Activated CD4-positive, alpha-beta T cell treated with anti-CD3 and anti-CD28 coated beads, Interleukin-2, amount 50 U/mL, for 48 hours (primary cell): ENCODE results near the gene NHSL2.
"Not testable (repeated sequence)": the region's sequence is repeated elsewhere in the genome, so short reads cannot be mapped to it uniquely, and the experiment has no call there.

Experiments used
- DNase-seq, 2 experiments: peaks; one replicate each; pipeline ENCODE4 v3.0.0-alpha.2; 2020

Gene NHSL2

GRCh38 chrX:72045552-72046277 is 135.1 kb downstream of the NHSL2 start:
- no peak for DNase-seq

- DNase-seq = no peak
Measured at GRCh38 chrX:72046447-72046846, 135.8 kb downstream of the NHSL2 start.

DNA sequence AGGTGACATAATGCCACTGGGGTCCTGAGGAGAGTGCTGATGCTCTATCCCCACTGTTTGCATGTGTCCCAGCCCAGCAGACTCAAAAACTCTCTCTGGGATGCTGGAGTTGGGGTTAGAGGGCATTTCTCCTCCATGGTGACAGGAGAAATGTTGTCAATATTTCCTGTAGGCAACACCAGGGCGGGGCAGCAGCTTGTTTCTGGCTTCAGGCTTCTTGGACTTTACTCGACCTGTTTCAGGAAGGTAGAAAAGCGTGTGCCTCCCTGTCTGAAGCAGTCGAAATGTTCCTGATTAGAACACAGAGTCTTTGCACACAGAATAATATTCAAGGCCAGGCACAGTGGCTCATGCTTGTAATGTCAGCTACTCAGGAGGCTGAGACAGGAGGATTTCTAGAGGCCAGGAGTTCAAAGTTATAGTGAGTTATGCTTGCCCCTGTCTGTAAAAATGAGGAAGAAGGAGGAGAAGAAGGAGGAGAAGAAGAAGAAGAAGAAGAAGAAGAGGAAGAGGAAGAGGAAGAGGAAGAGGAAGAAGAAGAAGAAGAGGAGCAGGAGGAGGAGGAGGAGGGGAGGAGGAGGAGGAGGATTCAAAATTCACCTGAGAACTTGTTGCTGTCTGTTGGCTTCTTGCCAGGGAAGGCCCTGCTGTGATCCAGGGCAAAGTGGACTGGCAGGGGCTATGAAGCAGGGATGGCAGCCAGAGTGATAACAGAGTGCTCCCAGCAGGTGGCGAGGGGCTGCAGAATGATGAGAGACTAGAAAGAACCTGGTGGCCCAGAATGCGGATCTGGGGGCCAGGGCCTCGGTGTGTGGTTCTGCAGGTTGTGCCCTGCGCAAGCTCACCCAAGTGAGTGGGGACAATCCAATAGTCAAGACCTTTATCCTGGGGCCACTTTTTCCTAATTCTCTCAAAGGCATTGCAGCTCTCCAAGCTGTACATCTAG is 138.1 kb downstream of the NHSL2 start:
- peak in 1 of 2 experiments; percentile 1 for DNase-seq

DNA sequence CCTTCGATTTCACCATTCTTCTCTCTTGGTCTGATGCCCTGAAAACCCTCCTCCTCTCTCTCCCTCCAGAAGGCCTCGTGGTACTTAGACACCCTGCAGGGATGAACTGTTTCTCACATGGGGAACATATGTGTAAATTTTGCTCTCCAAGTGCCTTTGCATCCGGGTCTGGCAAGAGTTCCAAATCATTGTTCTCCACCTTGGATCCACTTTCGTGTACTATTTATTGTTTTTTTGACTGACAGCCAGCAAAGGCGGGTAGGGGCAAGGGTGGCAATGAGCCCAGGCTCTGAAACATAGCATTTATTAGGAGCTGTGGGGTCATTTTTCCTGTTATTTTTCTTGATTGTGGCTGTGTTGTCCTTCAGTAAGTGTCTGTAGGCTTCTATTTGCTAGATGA is 139.4 kb downstream of the NHSL2 start:
- no peak for DNase-seq

DNA sequence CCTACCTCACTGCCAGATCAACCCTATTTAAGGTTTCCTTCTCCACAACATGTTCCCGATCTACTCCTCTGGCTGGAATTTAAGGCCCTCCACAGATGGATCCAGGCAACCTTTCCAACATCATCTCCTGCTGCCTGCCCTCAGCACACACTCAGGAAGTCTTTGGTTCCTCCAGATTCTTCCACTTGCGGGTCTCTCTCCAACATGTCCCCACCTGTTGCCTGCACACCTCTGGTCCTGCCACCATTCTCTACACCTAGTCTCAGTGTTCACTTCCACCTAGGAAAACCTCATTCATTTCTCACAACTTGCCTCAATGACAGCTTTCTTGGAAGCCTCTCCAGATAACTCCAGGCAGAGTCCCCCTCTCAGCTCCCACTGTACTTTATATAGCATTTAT is 140.9 kb downstream of the NHSL2 start:
- DNase-seq = no peak

DNA sequence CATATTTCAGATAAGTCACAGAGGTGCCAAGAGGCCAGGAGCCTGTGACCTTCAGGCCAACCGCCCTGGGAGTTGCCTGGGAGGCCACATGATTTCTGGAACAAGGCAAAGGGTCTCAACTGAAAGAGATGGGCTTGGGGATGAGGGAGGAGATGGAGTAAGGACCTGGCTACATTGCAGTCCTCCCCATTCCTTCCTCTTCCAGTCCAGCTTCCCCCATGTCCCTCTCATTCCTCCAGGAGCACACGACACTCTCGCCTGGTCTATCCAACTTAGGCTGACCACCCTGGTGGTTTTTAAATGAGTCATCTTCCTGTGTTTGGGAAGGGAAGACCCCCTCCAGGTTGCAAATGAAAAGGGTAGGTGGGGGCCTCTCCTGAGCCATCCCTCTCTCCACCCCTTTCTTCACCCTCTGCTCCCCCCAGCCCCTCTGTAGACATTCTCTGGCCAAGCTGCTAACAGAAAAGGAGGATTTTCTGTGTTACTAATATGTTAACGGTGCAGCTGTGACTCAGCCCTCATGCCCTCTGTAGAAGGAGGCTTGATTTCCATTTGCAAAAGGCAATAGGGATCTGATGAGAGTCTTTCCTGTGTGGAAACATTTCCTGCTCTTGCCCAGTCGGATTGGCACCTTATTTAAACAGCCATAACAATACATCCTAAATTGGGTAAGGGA is 141.9 kb downstream of the NHSL2 start:
- no peak for DNase-seq

DNA sequence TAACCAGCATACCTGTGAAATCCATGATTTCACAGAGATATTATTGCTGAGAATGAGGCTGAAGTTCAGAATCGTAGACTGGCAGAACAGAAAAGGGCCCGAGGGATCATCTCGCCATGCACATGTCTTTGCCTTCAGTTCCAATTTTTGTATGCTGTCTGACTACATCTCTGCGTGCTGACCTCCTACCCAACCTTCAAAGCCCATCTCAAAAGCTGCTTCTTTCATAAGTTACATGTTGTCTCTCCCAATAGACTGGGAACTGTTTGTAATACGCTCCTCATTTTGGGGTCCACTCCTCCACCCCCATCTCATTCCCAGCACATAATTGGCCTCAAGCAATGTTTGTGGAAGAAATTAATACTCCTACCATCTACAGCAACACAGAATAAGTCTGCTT is 142.9 kb downstream of the NHSL2 start:
- DNase-seq = no peak

DNA sequence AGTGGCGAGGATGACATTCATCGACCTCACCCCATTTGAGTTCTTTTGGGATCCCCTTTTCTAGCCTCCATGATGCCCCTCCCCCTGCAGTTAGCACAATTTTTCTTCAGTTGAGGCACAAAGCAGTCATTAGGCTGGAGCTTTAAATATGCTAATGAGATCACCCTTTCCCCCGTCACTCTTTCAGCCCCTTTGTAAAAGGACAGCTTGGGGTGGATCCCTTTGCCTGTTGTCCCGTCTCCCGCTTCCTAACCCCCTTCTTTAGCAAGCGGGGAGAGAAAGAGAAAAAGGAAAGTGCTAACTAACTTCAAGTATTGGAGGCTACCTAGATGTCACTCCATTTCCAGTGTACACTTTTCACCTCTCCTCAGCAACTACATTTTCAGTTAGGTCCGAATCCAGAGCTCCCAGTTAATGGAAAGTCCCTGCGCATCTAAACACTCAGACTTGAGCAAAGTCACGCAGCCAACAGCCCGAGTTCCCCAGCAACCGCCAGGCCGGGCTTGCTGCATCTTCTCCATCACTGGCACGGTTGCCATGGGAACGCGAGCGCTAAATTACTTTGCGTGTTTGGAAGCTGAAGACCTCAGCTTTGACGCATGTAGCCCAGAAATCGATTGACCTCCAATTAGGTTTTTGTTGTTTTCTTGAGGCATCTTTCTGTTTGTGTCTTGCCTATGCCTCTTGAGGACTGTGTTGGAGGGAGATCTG is 144.3 kb downstream of the NHSL2 start:
- DNase-seq = no peak

GRCh38 chrX:72057331-72057730 is 146.7 kb downstream of the NHSL2 start:
- DNase-seq = no peak

- no peak for DNase-seq
Measured at GRCh38 chrX:72057849-72058248, 147.2 kb downstream of the NHSL2 start.

- DNase-seq = not testable (repeated sequence)
Measured at GRCh38 chrX:72058346-72058745, 147.7 kb downstream of the NHSL2 start.

DNA sequence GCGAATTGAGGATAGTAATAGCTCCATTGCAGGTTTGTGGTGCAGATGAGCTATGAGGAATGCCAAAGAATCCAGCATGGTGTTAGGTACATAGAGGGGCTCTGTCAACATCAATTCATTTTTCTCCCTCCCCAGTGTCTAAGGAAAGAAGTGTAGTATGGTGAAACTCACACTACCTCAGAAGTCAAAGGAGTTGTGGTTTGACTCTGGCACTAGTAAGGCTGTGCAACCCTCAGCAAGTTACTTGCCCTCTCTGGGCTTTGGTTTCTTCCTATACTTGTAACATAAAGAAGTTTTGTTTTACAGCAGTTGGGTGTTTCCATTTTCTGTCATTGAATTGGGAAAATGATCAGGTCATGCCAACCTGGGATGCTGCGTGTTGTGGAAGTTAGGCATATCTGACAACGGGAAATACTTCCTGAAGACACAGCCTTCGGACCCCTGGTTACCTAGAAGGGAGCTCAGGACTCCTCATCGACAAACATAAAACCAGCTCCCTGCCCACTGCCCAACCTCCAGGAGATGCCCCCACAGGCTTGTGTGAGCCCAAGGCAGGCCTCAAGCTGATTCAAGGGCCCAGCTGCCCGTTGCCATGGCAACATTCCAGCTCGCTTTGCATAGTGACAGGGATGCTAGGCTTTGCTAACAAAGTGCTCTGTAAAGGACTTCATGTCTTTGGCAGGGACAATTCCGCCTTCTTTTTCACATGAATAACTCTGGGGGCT is 149.7 kb downstream of the NHSL2 start:
- no peak for DNase-seq

- no peak for DNase-seq
Measured at GRCh38 chrX:72060921-72061490, 150.4 kb downstream of the NHSL2 start.

- no peak for DNase-seq
Measured at GRCh38 chrX:72062916-72063315, 152.3 kb downstream of the NHSL2 start.

- no peak for DNase-seq
Measured at GRCh38 chrX:72069350-72070160, 158.9 kb downstream of the NHSL2 start.

GRCh38 chrX:72071213-72071612 is 160.6 kb downstream of the NHSL2 start:
- no peak for DNase-seq

DNA sequence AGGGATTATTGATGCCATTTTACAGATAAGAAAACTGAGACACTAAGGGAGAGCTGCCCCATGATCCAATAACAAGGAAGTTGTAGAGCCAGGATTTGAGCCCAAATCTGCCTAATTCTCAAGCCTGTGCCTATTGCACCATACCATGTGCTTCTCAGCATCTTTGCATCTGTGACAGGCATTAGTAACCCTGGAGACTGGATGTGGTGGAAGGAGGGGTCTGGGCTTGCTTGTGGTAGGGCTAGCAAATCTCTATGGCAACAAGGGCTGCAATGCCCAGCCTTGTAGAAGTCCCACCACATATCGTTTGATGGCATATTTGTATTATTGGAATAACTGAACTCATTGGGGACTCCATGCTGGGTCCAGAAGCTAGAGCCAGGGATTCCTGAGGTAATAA is 163.0 kb downstream of the NHSL2 start:
- DNase-seq = no peak

DNA sequence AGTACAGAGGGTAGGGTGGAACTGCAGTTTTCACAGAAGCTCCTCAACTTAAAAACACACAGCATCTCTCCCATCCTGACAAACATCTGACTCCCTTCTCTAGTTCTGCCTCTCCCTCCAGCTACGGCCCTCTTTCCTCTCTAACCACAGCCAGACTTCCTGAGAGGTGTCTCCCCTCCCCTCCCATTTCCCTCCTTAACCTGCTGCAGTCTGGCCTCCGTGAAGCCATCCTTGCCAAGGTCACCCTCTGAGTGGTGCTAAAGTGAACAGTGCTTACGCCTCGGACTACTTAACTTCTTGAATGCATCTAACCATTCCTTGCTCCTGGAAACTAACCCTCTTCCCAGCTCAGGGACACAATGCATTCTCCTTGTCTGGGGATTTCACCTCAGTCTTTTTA is 167.8 kb downstream of the NHSL2 start:
- no peak for DNase-seq

- DNase-seq = no peak
Measured at GRCh38 chrX:72079607-72080006, 169.0 kb downstream of the NHSL2 start.

DNA sequence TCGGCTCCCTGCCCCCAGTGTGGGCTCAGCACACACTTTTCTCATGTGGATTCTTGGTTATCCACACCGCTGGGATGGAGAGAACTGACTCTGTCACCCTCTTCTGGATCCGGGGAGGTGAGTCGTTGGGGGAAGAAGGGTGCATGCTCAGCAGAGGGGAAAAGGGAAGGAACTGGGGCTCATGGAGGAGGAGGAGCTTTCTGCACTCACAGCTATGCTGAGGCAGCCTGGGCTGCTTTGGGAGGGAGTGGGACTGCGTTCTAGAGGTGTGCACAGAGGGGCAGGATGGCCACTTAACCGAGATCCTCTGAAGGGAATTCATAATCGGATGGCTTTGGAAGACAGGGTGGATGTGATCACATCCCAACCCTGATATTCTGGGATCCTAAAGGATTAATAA is 169.5 kb downstream of the NHSL2 start:
- no peak for DNase-seq

DNA sequence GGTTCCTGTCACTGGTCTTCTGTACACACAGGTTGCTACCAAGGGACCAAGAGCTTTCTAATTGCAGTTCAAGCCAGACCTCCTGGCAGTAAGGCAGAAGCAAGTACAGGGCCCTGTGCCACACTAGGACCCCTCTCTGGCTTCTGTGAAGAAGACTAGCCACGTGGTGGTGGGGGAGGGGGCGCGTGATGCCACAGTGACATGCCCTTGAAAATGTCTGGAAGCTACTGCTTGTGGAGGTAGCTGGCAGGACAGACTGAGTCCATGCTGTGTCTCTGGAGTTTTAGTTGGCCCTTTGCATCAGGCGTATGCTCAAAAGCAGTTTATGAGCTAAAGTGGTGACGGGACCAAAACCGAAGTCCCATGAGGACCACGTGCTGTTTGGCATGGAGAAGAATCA is 170.2 kb downstream of the NHSL2 start:
- DNase-seq = no peak
